H9 (cell line): ENCODE results near the gene RRAGD. TPM values are rescaled to one million over a fixed set of nuclear protein-coding genes. Genes with fewer than 3 reads are reported as not detected.

Experiments used
- DNase-seq: peaks from one replicate; pipeline ENCODE4 v3.0.0-alpha.2; 2017
- H2AFZ ChIP-seq: one replicate; pipeline ENCODE4 v1.6.1; 2013; ENCODE audit warnings: mild to moderate bottlenecking, low read length, control low read depth, moderate library complexity
- H2AK5ac ChIP-seq: 2 replicates; pipeline ENCODE4 v1.6.1; 2013; ENCODE audit warnings: low read length, control low read depth, mixed read lengths; ENCODE audit not compliant: insufficient read length
- H2BK120ac ChIP-seq: one replicate; pipeline ENCODE4 v1.6.1; 2013; ENCODE audit warnings: low read depth, mild to moderate bottlenecking, low read length, control low read depth, inconsistent platforms; ENCODE audit not compliant: poor library complexity, severe bottlenecking
- H2BK12ac ChIP-seq: 2 replicates; pipeline ENCODE4 v1.6.1; 2013; ENCODE audit warnings: low read length, control low read depth, mixed read lengths, low read depth; ENCODE audit not compliant: insufficient read length
- H2BK15ac ChIP-seq: 2 replicates; pipeline ENCODE4 v1.6.1; 2013; ENCODE audit warnings: low read depth, low read length, control low read depth
- H2BK20ac ChIP-seq: one replicate; pipeline ENCODE4 v1.6.1; 2013; ENCODE audit warnings: low read depth, mild to moderate bottlenecking, low read length, control low read depth, inconsistent platforms; ENCODE audit not compliant: poor library complexity, severe bottlenecking
- H2BK5ac ChIP-seq: 2 replicates; pipeline ENCODE4 v1.6.1; 2013; ENCODE audit warnings: low read length, control low read depth, mixed read lengths; ENCODE audit not compliant: insufficient read length
- H3K14ac ChIP-seq: 2 replicates; pipeline ENCODE4 v1.6.1; 2013; ENCODE audit warnings: low read length, control low read depth; ENCODE audit not compliant: insufficient read depth
- H3K18ac ChIP-seq: 2 replicates; pipeline ENCODE4 v1.6.1; 2013; ENCODE audit warnings: low read depth, mild to moderate bottlenecking, mixed read lengths, low read length, control low read depth; ENCODE audit not compliant: insufficient read length
- H3K23ac ChIP-seq: 2 replicates; pipeline ENCODE4 v1.6.1; 2013; ENCODE audit warnings: low read length, control low read depth, mixed read lengths, low read depth; ENCODE audit not compliant: insufficient read length
- H3K23me2 ChIP-seq: 2 replicates; pipeline ENCODE4 v1.6.1; 2013; ENCODE audit warnings: low read depth, mild to moderate bottlenecking, mixed read lengths, low read length, control low read depth; ENCODE audit not compliant: insufficient read length, poor library complexity, severe bottlenecking
- H3K27ac ChIP-seq: 2 replicates; pipeline ENCODE4 v1.5.1; 2013; ENCODE audit warnings: low read length, control low read depth, mixed read lengths, low read depth; ENCODE audit not compliant: insufficient read length
- H3K27me3 ChIP-seq: 2 replicates; pipeline ENCODE4 v1.6.1; 2013; ENCODE audit warnings: low read length, control low read depth, inconsistent platforms; ENCODE audit not compliant: insufficient read depth
- H3K4ac ChIP-seq: 2 replicates; pipeline ENCODE4 v1.6.1; 2013; ENCODE audit warnings: low read depth, mild to moderate bottlenecking, control low read depth, inconsistent platforms, low read length, moderate library complexity
- H3K4me1 ChIP-seq: 2 replicates; pipeline ENCODE4 v1.6.1; 2013; ENCODE audit warnings: low read length, control low read depth, inconsistent platforms; ENCODE audit not compliant: insufficient read depth
- H3K4me2 ChIP-seq: 2 replicates; pipeline ENCODE4 v1.6.1; 2013; ENCODE audit warnings: low read length, control low read depth, mixed read lengths; ENCODE audit not compliant: insufficient read length, insufficient read depth
- H3K56ac ChIP-seq: 2 replicates; pipeline ENCODE4 v1.6.1; 2013; ENCODE audit warnings: low read depth, mild to moderate bottlenecking, mixed read lengths, low read length, control low read depth; ENCODE audit not compliant: insufficient read length
- H3K79me1 ChIP-seq: 2 replicates; pipeline ENCODE4 v1.6.1; 2013; ENCODE audit warnings: low read depth, mild to moderate bottlenecking, moderate library complexity, low read length, control low read depth, inconsistent platforms; ENCODE audit not compliant: insufficient read depth, poor library complexity, severe bottlenecking
- H3K79me2 ChIP-seq: 2 replicates; pipeline ENCODE4 v1.6.1; 2013; ENCODE audit warnings: low read length, control low read depth, inconsistent platforms; ENCODE audit not compliant: insufficient read depth
- H3K9ac ChIP-seq: 2 replicates; pipeline ENCODE4 v1.6.1; 2013; ENCODE audit warnings: low read length, control low read depth, mixed read lengths; ENCODE audit not compliant: insufficient read length; ENCODE audit errors: extremely low read depth
- H3K9me3 ChIP-seq: one replicate; pipeline ENCODE4 v1.6.1; 2013; ENCODE audit warnings: low read depth, low read length, inconsistent platforms; ENCODE audit not compliant: control insufficient read depth
- H3T11ph ChIP-seq: one replicate; pipeline ENCODE4 v1.6.1; 2013; ENCODE audit warnings: mild to moderate bottlenecking, low read length, control low read depth, inconsistent platforms
- H4K20me1 ChIP-seq: one replicate; pipeline ENCODE4 v1.6.1; 2013; ENCODE audit not compliant: control insufficient read depth, insufficient read length, insufficient read depth
- H4K5ac ChIP-seq: 2 replicates; pipeline ENCODE4 v1.6.1; 2013; ENCODE audit warnings: low read depth, mild to moderate bottlenecking, mixed read lengths, low read length, control low read depth; ENCODE audit not compliant: insufficient read length
- H4K8ac ChIP-seq: replicated peaks from 2 replicates; pipeline ENCODE4 v1.6.1; 2013; ENCODE audit warnings: low read length, control low read depth, mixed read lengths, low read depth; ENCODE audit not compliant: insufficient read length
- H4K91ac ChIP-seq: 2 replicates; pipeline ENCODE4 v1.6.1; 2013; ENCODE audit warnings: low read depth, mild to moderate bottlenecking, moderate library complexity, mixed read lengths, low read length, control low read depth; ENCODE audit not compliant: insufficient read length
- H3K27ac Mint-ChIP-seq, 3 experiments: 2 replicates in 2 of 3; 3 replicates in 1 of 3; pipeline ENCODE4 v1.8.0; 2020 to 2021; ENCODE audit warnings: mixed read lengths in 3 of 3, mild to moderate bottlenecking in 1 of 3, moderate library complexity in 1 of 3
- H3K27me3 Mint-ChIP-seq: 2 replicates; pipeline ENCODE4 v1.8.0; 2021; ENCODE audit warnings: low read depth, mild to moderate bottlenecking, moderate library complexity, mixed read lengths
- H3K36me3 Mint-ChIP-seq, 3 experiments: 2 replicates in 2 of 3; 3 replicates in 1 of 3; pipeline ENCODE4 v1.8.0; 2020 to 2021; ENCODE audit warnings: low read depth in 3 of 3, mixed read lengths in 3 of 3; ENCODE audit not compliant: insufficient read depth in 1 of 3
- H3K4me1 Mint-ChIP-seq, 2 experiments: 2 replicates each; pipeline ENCODE4 v1.8.0; 2020; ENCODE audit warnings: mixed read lengths in 2 of 2
- H3K4me3 Mint-ChIP-seq, 2 experiments: 2 replicates in 1 of 2; 3 replicates in 1 of 2; pipeline ENCODE4 v1.8.0; 2020 to 2021; ENCODE audit warnings: mild to moderate bottlenecking in 2 of 2, mixed read lengths in 2 of 2, moderate library complexity in 1 of 2
- H3K9me3 Mint-ChIP-seq, 2 experiments: 2 replicates in 1 of 2; 3 replicates in 1 of 2; pipeline ENCODE4 v1.8.0; 2020; ENCODE audit warnings: mild to moderate bottlenecking in 2 of 2, mixed read lengths in 2 of 2, moderate library complexity in 1 of 2
- CTCF ChIP-seq: fragments of 200-600 bp; sonication (generic); conservative IDR thresholded peaks from 3 replicates; pipeline ENCODE4 v1.8.0; 2021; ENCODE audit warnings: antibody characterized with exemption, mild to moderate bottlenecking
- WGBS: extraction: QIAGEN DNeasy Blood & Tissue Kit; methylation state at CpG from one replicate; pipeline ENCODE4 v1.1.7; 2013; ENCODE audit warnings: missing lambda C conversion rate, low lambda C conversion rate, mixed read lengths; ENCODE audit not compliant: insufficient read length; ENCODE audit errors: extremely low coverage; 5-methylcytosine and 5-hydroxymethylcytosine counted together
- total RNA-seq: library from RNA; stranded (reverse); gene quantifications from 2 replicates; pipeline ENCODE4 v1.2.1, GENCODE V29; 2021

Gene RRAGD
- total RNA-seq, 1 experiment from 2014 or later, result 10.6 TPM

GRCh38 chr6:89400912-89401399, 11.1 kb downstream of the RRAGD start:
- Histone ChIP-seq H3K79me1 (no peaks in the 10 kb centered on the region), H2BK15ac (no peak overlapping the region), H3K56ac (no peak overlapping the region), H3K14ac (no peak overlapping the region), H3K4me2 (no peak overlapping the region), H4K8ac (no peak overlapping the region), H2BK5ac (no peak overlapping the region), H4K5ac (no peak overlapping the region), H2BK120ac (no peak overlapping the region), H4K20me1 (no peaks in the 10 kb centered on the region), H3K4ac (no peak overlapping the region), H2BK20ac (no peak overlapping the region), H2BK12ac (no peak overlapping the region), H3K4me1 (peaks cover 4% of the 10 kb centered on the region; the same call in 1 of the 2 replicates), H3K23ac (no peak overlapping the region), H3K27me3 (no peaks in the 10 kb centered on the region), H3K9ac (no peak overlapping the region), H2AFZ (no peak overlapping the region), H3K9me3 (no peaks in the 10 kb centered on the region), H4K91ac (no peak overlapping the region), H3K79me2 (peaks cover 5% of the 10 kb centered on the region; the same call in 1 of the 2 replicates), H3T11ph (no peak overlapping the region), H3K23me2 (no peaks in the 10 kb centered on the region), H2AK5ac (no peak overlapping the region), H3K18ac (no peak overlapping the region), H3K27ac (no peak overlapping the region)
- no peak for TF ChIP-seq CTCF
- no peak for DNase-seq
- Mint-ChIP-seq H3K27me3 (no peaks in the 10 kb centered on the region; the same call in 1 of the 2 replicates), H3K9me3 (no peaks in the 10 kb centered on the region; a peak in 1 of 5 replicates), H3K36me3 (no peaks in the 10 kb centered on the region; a peak in 1 of 7 replicates), H3K4me1 (peaks cover 14 to 21% of the 10 kb centered on the region in 2 experiments), H3K4me3 (no peak overlapping the region; a peak in 1 of 5 replicates), H3K27ac (no peak overlapping the region)
- WGBS, result no CpG with 5 or more reads among the region's 6 CpGs
